MM.1S (cell line): ENCODE measurements around the gene GRIK4.

ENCODE experiments used
- CTCF ChIP-seq: fragments of 300-600 bp; sonication (generic); IDR thresholded peaks from 2 replicates; pipeline ENCODE4 v1.5.1; 2016; ENCODE audit warnings: antibody characterized with exemption, low read length, mixed read lengths
- EZH2 ChIP-seq: fragments of 300-600 bp; sonication (generic); optimal IDR thresholded peaks from 2 replicates; pipeline ENCODE3; 2017; ENCODE audit warnings: low read depth, mild to moderate bottlenecking, antibody characterized with exemption, low read length, mixed read lengths
- EZH2phosphoT487 ChIP-seq: fragments of 300-600 bp; sonication (generic); IDR thresholded peaks from 2 replicates; pipeline ENCODE4 v1.6.1; 2018; ENCODE audit warnings: antibody characterized with exemption, low read length

GRCh38 chr11:120667934-120668333, 156.4 kb downstream of the GRIK4 start:
- no peak for TF ChIP-seq CTCF
- no peak for TF ChIP-seq EZH2
- no peak for TF ChIP-seq EZH2phosphoT487
